ENCODE results near the gene ENTPD6.

DNA sequence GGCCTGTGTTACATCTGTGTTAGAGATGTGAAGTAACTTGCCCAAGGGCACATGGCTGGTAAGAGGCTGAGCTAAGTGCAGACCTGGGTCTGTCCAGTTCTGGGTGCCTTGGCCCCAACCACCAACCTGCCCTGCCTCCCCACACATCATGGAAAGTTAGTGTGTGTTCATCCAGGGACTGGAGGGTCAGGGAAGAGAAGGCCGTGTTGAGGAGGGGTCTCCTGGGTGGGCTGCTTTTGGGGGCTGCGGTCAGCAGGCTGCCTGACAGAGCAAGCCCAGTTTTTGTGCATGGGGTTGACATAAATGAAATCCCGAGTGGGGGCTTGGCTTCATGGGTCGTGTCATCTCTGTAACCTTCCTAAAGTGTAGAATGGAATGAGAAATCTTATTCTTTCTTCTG is 63.3 kb downstream of the ENTPD6 start:
- no peak for TF ChIP-seq EP300 (conservative IDR thresholded peaks at IDR 0.05; ENCODE audit: poor library complexity, severe bottlenecking)
- TF ChIP-seq, protein P1, sequence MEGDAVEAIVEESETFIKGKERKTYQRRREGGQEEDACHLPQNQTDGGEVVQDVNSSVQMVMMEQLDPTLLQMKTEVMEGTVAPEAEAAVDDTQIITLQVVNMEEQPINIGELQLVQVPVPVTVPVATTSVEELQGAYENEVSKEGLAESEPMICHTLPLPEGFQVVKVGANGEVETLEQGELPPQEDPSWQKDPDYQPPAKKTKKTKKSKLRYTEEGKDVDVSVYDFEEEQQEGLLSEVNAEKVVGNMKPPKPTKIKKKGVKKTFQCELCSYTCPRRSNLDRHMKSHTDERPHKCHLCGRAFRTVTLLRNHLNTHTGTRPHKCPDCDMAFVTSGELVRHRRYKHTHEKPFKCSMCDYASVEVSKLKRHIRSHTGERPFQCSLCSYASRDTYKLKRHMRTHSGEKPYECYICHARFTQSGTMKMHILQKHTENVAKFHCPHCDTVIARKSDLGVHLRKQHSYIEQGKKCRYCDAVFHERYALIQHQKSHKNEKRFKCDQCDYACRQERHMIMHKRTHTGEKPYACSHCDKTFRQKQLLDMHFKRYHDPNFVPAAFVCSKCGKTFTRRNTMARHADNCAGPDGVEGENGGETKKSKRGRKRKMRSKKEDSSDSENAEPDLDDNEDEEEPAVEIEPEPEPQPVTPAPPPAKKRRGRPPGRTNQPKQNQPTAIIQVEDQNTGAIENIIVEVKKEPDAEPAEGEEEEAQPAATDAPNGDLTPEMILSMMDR (IDR thresholded peaks at IDR 0.05; ENCODE audit: poor library complexity, severe bottlenecking): no peak
- TF ChIP-seq EZH2 (IDR thresholded peaks at IDR 0.05; ENCODE audit: borderline replicate concordance, insufficient read depth, low read length, poor library complexity, severe bottlenecking): no peak
- no peak for TF ChIP-seq SMC3 (conservative IDR thresholded peaks at IDR 0.05; ENCODE audit: poor library complexity)
- TF ChIP-seq POLR2AphosphoS5 (IDR thresholded peaks at IDR 0.05): no peak
